AG20443 (cell line): ENCODE measurements around the gene VANGL1.

ENCODE experiments used
- DNase-seq: peaks from one replicate; pipeline ENCODE4 v3.0.0; 2012; ENCODE audit warnings: low spot score, mixed read lengths

VANGL1 gene

GRCh38 chr1:115744646-115745275 is 103.0 kb downstream of the VANGL1 start:
- DNase-seq: no peak

DNA sequence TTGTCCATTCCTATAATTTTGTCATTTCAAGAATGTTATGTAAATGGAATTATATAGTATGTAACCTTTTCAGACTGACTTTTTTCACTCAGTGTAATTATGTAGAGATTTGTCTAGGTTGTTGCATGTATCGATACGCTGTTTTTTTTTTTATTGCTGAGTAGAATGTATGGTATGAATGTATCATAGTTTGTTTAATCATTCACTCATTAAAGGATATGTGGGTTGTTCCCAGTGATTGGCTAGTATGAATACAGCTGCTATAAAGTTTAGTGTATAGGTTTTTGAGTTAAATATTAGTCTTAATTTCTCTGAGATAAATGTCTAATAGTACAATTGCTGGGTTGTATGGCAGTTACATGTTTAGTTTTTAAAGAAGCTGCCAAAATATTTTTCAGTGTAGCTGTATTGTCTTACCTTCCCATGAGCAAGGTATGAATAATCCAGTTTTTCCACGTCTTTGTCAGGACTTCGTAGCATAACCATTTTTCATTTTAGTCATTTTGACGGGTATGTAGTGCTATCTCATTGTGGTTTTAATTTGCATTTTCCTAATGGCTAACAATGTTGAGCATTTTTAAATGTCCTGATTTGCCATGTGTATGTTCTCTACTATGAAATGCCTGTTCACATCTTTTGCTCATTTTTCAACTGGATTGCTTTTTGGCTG is 104.4 kb downstream of the VANGL1 start:
- DNase-seq: no peak
